ENCODE results near the gene BACH2. TPM values are rescaled to one million over a fixed set of nuclear protein-coding genes. Genes with fewer than 3 reads are reported as not detected.

The BACH2 gene
- polyA plus RNA-seq, 2 of the 4 experiments (the other 2 are of a cell fraction), result 0.01 to 0.36 TPM

- Histone ChIP-seq H3K27ac (no peak overlapping the region), H3K4me3 (no peak overlapping the region), H3K9me3 (no peaks in the 10 kb centered on the region), H3K4me2 (no peak overlapping the region), H3K4me1 (no peaks in the 10 kb centered on the region)
- DNase-seq (ENCODE audit: low read depth in 1 of 2, low spot score in 1 of 2), result no peak
- no peak for TF ChIP-seq ZC3H11A (IDR thresholded peaks at IDR 0.05)
- no peak for TF ChIP-seq POLR2A (IDR thresholded peaks at IDR 0.05; ENCODE audit: low read length)
- no peak for TF ChIP-seq USF2 (IDR thresholded peaks at IDR 0.05)
- no peak for TF ChIP-seq HOXB13 (CRISPR knock-in tag; IDR thresholded peaks at IDR 0.05; ENCODE audit: low read depth)
- no peak for TF ChIP-seq ZSCAN20 (CRISPR knock-in tag; IDR thresholded peaks at IDR 0.05)
- TF ChIP-seq EHMT2 (IDR thresholded peaks at IDR 0.05; ENCODE audit: low read depth), result no peak
- no peak for TF ChIP-seq HOXB5 (CRISPR knock-in tag; IDR thresholded peaks at IDR 0.05)
- no peak for TF ChIP-seq SMC3 (IDR thresholded peaks at IDR 0.05)
- TF ChIP-seq SREBF2 (IDR thresholded peaks at IDR 0.05), result no peak
- ATAC-seq, result no peak
- no peak for FAIRE-seq
- CTCF ChIA-PET, result no interaction called here
- 25% methylated on average over 5 of the region's 5 CpGs for WGBS (ENCODE audit: missing lambda C conversion rate)
- POLR2A ChIA-PET, result no interaction called here
Measured at GRCh38 chr6:90158936-90159335, 137.7 kb downstream of the BACH2 start.

GRCh38 chr6:90157441-90157840 lies 139.2 kb downstream of the BACH2 start:
- Histone ChIP-seq H3K4me2 (no peak overlapping the region), H3K9me3 (no peaks in the 10 kb centered on the region), H3K27ac (no peak overlapping the region), H3K4me3 (no peak overlapping the region), H3K4me1 (no peaks in the 10 kb centered on the region)
- ChIA-PET POLR2A (no interaction called here), CTCF (no interaction called here)
- no peak for FAIRE-seq
- TF ChIP-seq KDM5A (IDR thresholded peaks at IDR 0.05) (no peak), CTCF (IDR thresholded peaks at IDR 0.05) (no peak), HOXA7 (CRISPR knock-in tag; IDR thresholded peaks at IDR 0.05) (no peak), POLR2AphosphoS2 (conservative IDR thresholded peaks at IDR 0.05; ENCODE audit: low read length) (no peak), MAZ (IDR thresholded peaks at IDR 0.05; ENCODE audit: borderline replicate concordance, low read depth, low read length) (no peak), HEYL (CRISPR knock-in tag; IDR thresholded peaks at IDR 0.05) (no peak), ESRRA (IDR thresholded peaks at IDR 0.05; ENCODE audit: borderline replicate concordance, low read length) (no peak)
- no peak for DNase-seq (ENCODE audit: low read depth in 1 of 2, low spot score in 1 of 2)
- 43% methylated on average over 7 of the region's 7 CpGs for WGBS (ENCODE audit: missing lambda C conversion rate)
- ATAC-seq, result no peak

- FAIRE-seq, result no peak
- Histone ChIP-seq H3K4me3 (no peak overlapping the region), H3K9me3 (no peaks in the 10 kb centered on the region), H3K4me2 (no peak overlapping the region), H3K27ac (no peak overlapping the region), H3K4me1 (no peaks in the 10 kb centered on the region)
- ATAC-seq, result no peak
- DNase-seq (ENCODE audit: low read depth in 1 of 2, low spot score in 1 of 2), result no peak
- TF ChIP-seq ELK1 (IDR thresholded peaks at IDR 0.05; ENCODE audit: low read depth, low read length), result no peak
- TF ChIP-seq SMC3 (IDR thresholded peaks at IDR 0.05), result no peak
- TF ChIP-seq CBX2 (IDR thresholded peaks at IDR 0.05; ENCODE audit: borderline replicate concordance, low read depth), result no peak
- no peak for TF ChIP-seq HEYL (CRISPR knock-in tag; IDR thresholded peaks at IDR 0.05)
- no peak for TF ChIP-seq NFE2L2 (conservative IDR thresholded peaks at IDR 0.05; ENCODE audit: low read length)
- no peak for TF ChIP-seq JUN (IDR thresholded peaks at IDR 0.05)
- no peak for TF ChIP-seq HES2 (IDR thresholded peaks at IDR 0.05)
- no peak for TF ChIP-seq TP53 (CRISPR knock-in tag; IDR thresholded peaks at IDR 0.05)
- POLR2A ChIA-PET, result no interaction called here
- CTCF ChIA-PET, result no interaction called here
- 30% methylated on average over 5 of the region's 5 CpGs for WGBS (ENCODE audit: missing lambda C conversion rate)
Measured at GRCh38 chr6:90156861-90157260, 139.8 kb downstream of the BACH2 start.
